HG03565 (cell line): ENCODE results near the gene PSPH.

Source experiments
- ATAC-seq: cut with Tn5 transposase; IDR thresholded peaks from one replicate; pipeline ENCODE4 v1.9.1; 2021; ENCODE audit warnings: mild to moderate bottlenecking, moderate library complexity; ENCODE audit not compliant: unreplicated experiment

The PSPH gene

GRCh38 chr7:56007167-56007652 is 44.0 kb downstream of the PSPH start:
- no peak for ATAC-seq

GRCh38 chr7:56003749-56004148 is 47.5 kb downstream of the PSPH start:
- no peak for ATAC-seq

GRCh38 chr7:55996856-55997500 is 54.3 kb downstream of the PSPH start:
- no peak for ATAC-seq

GRCh38 chr7:55992346-55992745 is 58.9 kb downstream of the PSPH start:
- ATAC-seq = no peak

- no peak for ATAC-seq
Measured at GRCh38 chr7:55983537-55983936, 67.7 kb downstream of the PSPH start.

GRCh38 chr7:55980266-55980665 is 71.0 kb downstream of the PSPH start:
- ATAC-seq = no peak

GRCh38 chr7:55977831-55978230 is 73.4 kb downstream of the PSPH start:
- ATAC-seq = no peak

- no peak for ATAC-seq
Measured at GRCh38 chr7:55975988-55976633, 75.1 kb downstream of the PSPH start.

GRCh38 chr7:55973747-55974250 is 77.4 kb downstream of the PSPH start:
- no peak for ATAC-seq

- no peak for ATAC-seq
Measured at GRCh38 chr7:55970978-55971377, 80.3 kb downstream of the PSPH start.

GRCh38 chr7:55970561-55970960 is 80.7 kb downstream of the PSPH start:
- ATAC-seq = no peak

GRCh38 chr7:55969391-55969790 is 81.9 kb downstream of the PSPH start:
- no peak for ATAC-seq

GRCh38 chr7:55966851-55967250 is 84.4 kb downstream of the PSPH start:
- no peak for ATAC-seq

- no peak for ATAC-seq
Measured at GRCh38 chr7:55965805-55966421, 85.3 kb downstream of the PSPH start.

GRCh38 chr7:55965100-55965470 is 86.2 kb downstream of the PSPH start:
- ATAC-seq = no peak

GRCh38 chr7:55964261-55965099 is 86.8 kb downstream of the PSPH start, which contains the start of gene NIPSNAP2:
Gene NIPSNAP2, plus strand, starts transcription at chr7:55964585. Its CDS starts 25 bp downstream, at chr7:55964610.
- ATAC-seq = peak; percentile 75

GRCh38 chr7:55963584-55964168 is 87.6 kb downstream of the PSPH start:
- no peak for ATAC-seq

GRCh38 chr7:55962014-55962413 is 89.2 kb downstream of the PSPH start:
- ATAC-seq = no peak
